GM10847 (cell line): ENCODE results near the gene BIN1.

ENCODE experiments used
- POLR2A ChIP-seq: IDR thresholded peaks from 2 replicates; pipeline ENCODE4 v1.6.1; 2011; ENCODE audit not compliant: insufficient read length; ENCODE audit errors: extremely low read depth

BIN1 gene

GRCh38 chr2:127137741-127138140 is 30.8 kb upstream of the BIN1 start:
- no peak for TF ChIP-seq POLR2A

- no peak for TF ChIP-seq POLR2A
Observed at GRCh38 chr2:127137225-127137624, 30.3 kb upstream of the BIN1 start.

GRCh38 chr2:127134833-127135830 is 28.2 kb upstream of the BIN1 start:
- TF ChIP-seq POLR2A: no peak

- TF ChIP-seq POLR2A: no peak
Observed at GRCh38 chr2:127134235-127134634, 27.3 kb upstream of the BIN1 start.

GRCh38 chr2:127133793-127134192 is 26.8 kb upstream of the BIN1 start:
- no peak for TF ChIP-seq POLR2A

- no peak for TF ChIP-seq POLR2A
Observed at GRCh38 chr2:127130421-127130820, 23.5 kb upstream of the BIN1 start.

GRCh38 chr2:127129937-127130336 is 23.0 kb upstream of the BIN1 start:
- TF ChIP-seq POLR2A: no peak

- no peak for TF ChIP-seq POLR2A
Observed at GRCh38 chr2:127128445-127128904, 21.5 kb upstream of the BIN1 start.

- TF ChIP-seq POLR2A: no peak
Observed at GRCh38 chr2:127125821-127126220, 18.9 kb upstream of the BIN1 start.

- TF ChIP-seq POLR2A: no peak
Observed at GRCh38 chr2:127124426-127124825, 17.5 kb upstream of the BIN1 start.

GRCh38 chr2:127122361-127123027 is 15.5 kb upstream of the BIN1 start:
- TF ChIP-seq POLR2A: no peak

- TF ChIP-seq POLR2A: no peak
Observed at GRCh38 chr2:127121776-127122176, 14.8 kb upstream of the BIN1 start.

- no peak for TF ChIP-seq POLR2A
Observed at GRCh38 chr2:127121353-127121752, 14.4 kb upstream of the BIN1 start.

GRCh38 chr2:127118467-127118866 is 11.5 kb upstream of the BIN1 start:
- no peak for TF ChIP-seq POLR2A

GRCh38 chr2:127118038-127118437 is 11.1 kb upstream of the BIN1 start:
- TF ChIP-seq POLR2A: no peak

- no peak for TF ChIP-seq POLR2A
Observed at GRCh38 chr2:127117603-127118002, 10.6 kb upstream of the BIN1 start.
